RPMI7951 (cell line): Measurements from ENCODE around the gene LRRC53. TPM values are rescaled to one million over a fixed set of nuclear protein-coding genes. Genes with fewer than 3 reads are reported as not detected.
A peak's percentile ranks its signal among the peaks of the same experiment; 100 is the strongest.

ENCODE experiments used
- DNase-seq: peaks from one replicate; pipeline ENCODE4 v3.0.0-alpha.2; 2012; ENCODE audit warnings: low read depth
- total RNA-seq: library from RNA; depleted of rRNA; stranded (reverse); fragments of >200 nt; shearing (Covaris generic); gene quantifications from 2 replicates; pipeline ENCODE4 v1.2.3, GENCODE V29; 2014; rRNA removed

Gene LRRC53
- total RNA-seq: not detected in 2 replicates

DNA sequence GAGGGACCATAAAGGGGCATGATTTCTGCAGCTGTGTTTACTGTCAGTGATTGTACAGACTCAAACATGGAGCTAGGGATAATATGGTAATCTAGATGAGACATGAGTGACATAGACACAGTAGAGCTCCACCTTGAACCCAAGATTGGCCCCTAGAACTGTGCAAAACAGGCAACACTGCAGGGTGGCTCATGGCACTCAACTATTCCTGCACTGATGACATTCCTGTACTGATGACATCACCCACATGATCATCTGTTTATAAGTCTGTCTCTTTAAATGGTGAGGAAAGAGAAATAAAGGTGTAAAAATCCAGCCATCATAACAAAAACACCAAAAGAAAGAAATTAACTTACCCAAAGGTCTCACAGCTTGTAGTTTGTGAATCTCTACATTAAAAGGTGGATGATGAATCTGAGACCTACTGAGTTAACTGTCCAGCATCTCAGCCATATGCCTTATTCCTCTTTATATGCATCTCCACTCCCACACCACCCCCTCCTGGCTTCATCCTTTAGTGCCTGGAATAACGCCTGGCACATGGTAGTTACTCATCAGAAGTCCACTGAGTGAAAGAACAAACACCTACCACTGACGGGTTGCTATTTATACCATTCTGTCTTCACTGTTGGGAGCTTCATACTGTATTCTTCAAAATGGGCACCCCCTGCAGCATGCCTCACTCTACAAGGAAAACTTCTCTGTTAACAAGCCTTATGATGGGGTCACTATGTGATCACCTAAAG, at the start of gene LRRC53:
TSS of gene LRRC53 (minus strand) at position 442 of the 746 bp plus-strand sequence. CDS start 29,262 bp downstream, outside the sequence.
- DNase-seq: no peak

DNA sequence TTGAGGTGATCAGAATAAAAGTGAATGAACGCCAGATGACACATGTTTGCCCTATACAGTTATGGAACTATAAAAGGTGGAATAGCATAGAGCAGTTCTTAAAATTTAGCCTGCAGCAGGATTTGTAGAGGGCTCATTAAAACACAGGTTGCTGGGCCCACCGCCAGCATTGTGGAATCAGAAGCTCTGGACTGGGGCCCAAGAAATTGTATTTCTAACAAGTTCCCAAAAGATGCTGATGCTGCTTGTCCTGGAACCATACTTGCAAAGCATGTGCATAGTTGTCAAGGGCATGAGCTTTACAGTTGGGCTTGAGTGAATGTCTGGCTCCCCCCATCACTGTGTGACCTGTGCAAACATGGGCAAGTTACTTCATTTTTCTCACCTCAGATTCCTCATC, 37.5 kb upstream of the LRRC53 start:
- DNase-seq: no peak

DNA sequence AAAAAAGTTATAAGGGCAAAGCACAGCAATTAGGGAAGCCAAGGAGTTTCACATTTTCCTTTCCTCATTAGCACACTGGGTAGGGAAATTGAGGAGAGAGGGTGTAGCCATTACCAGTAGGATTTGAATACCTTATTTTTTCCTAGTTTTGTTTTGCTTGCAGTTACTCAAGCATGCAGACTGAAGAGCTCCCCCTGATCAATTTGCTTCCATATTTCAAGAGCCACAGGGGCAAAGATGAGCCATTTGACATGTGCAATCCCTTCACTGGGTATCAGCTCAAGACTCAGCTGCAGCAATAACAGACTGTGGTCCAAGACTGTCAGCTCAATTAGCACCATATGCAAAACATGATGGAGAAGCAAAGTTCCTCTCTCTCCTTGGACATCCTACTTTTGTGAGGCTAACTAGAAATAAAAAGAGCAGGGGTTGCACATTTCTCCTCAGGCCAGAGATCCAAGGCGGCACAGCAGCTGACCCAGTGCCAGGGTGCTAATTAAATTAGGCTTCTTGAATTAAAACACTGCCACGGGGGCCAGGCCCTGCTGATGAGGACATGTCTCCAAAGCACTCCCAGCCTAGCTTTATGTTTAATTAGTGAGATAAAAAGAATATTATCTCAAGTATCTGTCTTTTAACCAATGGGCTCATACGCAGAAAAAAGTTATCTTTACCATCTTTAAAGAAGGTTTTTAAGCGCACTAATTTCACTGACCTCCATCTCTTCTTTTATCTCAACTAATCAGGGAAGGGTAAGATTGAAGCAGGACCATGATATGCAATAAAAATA, 36.7 kb upstream of the LRRC53 start:
- DNase-seq: no peak

DNA sequence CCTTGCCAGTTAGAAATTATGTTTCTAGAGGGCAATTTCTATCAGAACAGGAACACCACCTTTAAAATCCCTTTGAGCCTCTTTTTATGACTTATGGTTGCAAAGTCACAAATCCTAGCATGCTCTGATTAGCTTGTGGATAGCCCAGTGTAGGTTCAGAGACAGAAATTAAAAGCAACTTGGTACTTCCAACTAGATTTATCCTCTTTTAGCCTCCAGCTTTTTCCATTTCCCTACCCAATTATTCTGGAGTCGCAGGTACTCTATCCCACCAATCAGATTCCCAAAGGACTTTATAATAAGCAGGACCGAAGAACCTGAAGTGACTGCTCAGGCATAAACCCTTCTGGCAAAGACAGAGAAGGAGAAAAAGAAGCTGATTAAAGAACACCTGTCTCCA, 33.4 kb upstream of the LRRC53 start:
- DNase-seq: no peak

DNA sequence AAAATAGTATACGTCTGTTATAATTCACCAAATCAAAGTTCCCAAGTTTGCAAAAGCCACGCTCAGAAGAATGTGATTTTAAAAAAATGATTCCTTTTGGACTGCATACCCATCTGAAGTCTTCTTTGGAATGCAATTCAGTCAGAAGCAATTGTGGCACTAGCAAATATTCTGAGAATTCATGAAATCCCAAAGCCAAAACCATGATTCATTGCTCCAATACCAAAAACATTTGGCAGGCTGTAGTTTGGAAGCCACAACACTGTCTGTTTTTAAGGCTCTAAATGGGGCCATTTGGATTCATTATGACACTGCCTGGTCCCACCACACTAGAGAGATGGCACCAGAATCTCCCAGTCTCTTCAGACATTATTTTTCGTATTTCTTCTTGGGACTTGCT, 21.8 kb upstream of the LRRC53 start:
- DNase-seq: peak; percentile 87

DNA sequence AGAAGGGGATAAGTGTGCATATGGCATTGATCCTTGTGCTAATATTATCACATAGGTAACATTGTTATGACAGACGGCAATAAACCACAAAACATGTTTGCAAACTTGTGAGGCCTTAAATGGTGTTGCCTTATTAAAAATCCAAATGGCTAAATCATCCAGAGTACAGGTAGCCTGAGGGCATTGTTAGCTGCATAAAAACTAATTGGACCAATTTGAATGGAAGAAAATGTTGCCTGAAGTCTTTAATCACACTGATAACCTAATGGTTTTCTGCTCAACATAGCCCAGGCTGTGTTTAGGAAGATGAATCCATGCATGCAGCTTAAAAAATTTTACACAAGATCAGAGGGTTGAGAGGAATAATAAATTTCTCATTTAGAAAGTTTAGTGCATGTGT, 19.4 kb upstream of the LRRC53 start:
- DNase-seq: no peak

- peak; percentile 39 for DNase-seq
These were observed 18.5 kb upstream of the LRRC53 start for GRCh38 chr1:74530892-74531291.

GRCh38 chr1:74528123-74528522, 15.7 kb upstream of the LRRC53 start:
- no peak for DNase-seq

DNA sequence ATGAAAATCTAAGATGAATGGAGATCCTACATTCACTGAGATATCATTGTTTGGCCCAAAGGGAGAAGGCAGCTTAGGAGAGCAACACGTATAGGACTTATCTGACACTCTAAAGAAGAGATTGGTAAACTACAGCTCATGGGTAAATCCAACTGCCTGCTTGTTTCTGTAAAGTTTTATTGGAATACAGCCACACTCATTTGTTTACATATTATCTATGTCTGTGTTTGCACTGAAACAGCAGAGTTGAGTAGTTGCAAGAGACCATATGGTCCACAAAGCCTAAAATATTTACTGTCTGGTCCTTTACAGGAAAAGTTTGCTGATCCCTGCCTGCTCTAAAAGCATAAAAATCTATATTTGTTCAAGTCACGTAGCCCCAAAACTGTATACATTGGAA, 14.3 kb upstream of the LRRC53 start:
- no peak for DNase-seq

GRCh38 chr1:74523873-74524480, 11.6 kb upstream of the LRRC53 start:
- no peak for DNase-seq

DNA sequence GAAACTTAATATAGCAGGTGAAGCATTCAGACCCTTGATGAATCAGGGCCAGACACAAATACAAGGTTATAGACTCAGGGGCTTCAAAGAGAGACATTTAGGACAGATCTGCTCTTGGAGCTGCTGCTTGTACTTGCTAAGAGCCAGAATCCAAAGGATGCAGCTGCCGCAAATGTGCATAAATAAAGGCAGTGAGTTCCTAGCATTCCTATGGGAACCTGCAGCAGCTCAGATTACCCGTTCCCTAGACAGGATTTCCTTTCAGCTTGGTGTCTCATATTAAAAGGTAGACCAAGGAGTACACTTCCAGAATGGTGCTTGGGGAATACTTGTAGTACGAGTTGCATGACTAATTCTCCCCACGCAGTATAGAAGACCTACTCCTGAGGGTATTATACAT, 9.7 kb upstream of the LRRC53 start:
- no peak for DNase-seq

DNA sequence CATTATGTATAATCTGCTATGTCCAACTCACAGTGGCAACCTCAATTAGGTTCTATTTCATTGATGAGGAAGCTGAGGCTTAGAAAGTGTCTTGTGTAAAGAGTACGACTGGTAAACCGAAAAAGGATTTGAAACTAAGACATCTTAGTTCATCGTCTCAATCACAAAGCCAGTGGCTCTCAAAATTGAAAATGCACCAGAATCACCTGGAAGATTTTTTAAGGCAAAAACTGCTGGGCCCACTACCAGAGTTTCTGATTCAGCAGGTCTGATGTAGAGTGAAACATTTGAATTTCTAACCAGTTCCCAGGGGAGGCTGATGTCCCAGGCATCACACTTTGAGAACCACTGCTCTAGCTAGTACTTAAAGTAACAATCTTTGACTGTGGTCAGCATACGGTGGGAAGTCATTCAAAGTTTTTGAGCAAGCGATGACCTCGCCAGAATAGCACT, 5.2 kb upstream of the LRRC53 start:
- DNase-seq: no peak

GRCh38 chr1:74513411-74514300, 1.2 kb upstream of the LRRC53 start:
- DNase-seq: peak; percentile 22

GRCh38 chr1:74508449-74508848, 4.0 kb downstream of the LRRC53 start:
- no peak for DNase-seq

DNA sequence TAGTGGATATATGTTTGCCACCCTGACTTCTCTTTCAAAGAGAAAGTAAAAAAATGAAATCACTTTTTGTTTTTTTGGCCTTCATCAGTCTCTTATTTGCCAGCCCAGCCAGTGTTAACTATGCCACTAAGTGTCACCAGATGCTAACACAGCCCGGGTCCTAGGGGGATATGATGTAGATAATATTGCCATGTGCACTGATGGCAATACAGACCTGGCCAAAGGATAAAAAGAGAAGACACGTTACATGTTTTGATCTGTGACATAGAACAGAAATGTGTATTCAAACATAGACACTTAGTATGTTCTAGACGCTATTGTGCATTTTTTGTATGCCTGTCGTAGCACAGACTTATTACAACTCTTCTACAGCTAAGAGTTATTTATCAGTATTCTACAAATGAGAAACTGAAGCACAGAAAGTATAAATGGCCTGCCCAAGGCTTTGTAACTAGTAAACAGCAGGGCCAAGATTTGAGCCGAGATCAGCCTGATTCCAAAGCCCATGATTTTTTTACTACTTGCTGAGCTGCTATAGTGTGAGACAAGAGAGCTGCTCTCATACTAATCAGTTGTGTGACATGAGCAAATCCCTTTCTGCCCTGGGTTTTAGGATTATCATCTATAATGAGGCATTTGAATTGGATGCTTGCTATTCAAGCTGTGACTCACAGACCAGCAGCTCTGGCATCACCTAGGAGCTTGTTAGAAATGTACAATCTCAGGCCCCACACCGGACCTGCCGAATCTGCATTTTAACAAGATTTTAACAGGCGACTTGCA, 6.3 kb downstream of the LRRC53 start:
- no peak for DNase-seq

DNA sequence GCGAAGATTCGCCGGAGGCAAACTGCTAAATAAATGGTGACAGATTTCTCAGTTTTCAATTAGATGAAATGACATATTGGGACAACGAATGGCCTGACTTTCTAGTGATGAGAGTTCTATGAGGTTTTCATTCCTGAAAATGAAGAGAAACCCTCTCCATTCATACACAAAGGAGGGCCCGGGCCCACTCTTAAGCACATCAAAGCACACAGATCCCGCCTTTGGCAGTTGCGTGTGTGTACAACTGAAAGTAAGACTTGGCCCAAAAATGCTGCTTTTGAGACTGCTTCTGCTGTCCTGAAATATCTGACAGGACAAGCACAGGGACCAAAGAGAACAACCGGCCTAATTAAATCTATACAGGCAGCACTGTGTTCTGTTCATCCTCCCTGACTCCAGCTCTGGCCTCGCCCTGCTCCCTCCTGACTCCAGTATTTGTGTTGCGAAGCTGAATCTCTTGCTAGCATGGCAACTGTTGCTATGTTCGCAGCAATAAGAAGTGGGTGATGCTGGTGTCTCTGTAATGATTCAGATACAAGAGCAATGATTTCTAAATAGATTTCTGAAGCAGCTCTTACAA, 7.4 kb downstream of the LRRC53 start:
- peak; percentile 59 for DNase-seq

GRCh38 chr1:74504125-74504932, 8.1 kb downstream of the LRRC53 start:
- DNase-seq: peak; percentile 61

DNA sequence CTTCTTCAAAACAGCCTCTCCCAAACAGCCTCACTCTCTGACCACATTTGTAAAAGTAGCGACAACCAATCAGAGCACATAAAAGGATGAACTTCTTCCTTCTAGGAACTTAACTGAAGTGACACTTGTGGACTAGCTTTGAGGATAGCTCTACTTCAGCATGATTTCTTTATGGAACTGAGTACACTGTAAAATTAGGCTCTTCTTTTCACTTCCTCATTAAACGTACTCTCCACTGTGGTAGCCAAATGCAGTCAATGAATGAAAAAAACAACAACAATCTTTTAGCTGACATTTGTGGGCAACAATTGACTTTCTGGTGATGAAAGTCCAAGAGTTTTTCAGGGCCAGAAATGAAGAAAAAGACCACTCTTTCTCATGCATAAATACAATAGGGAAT, 9.6 kb downstream of the LRRC53 start:
- DNase-seq: no peak

DNA sequence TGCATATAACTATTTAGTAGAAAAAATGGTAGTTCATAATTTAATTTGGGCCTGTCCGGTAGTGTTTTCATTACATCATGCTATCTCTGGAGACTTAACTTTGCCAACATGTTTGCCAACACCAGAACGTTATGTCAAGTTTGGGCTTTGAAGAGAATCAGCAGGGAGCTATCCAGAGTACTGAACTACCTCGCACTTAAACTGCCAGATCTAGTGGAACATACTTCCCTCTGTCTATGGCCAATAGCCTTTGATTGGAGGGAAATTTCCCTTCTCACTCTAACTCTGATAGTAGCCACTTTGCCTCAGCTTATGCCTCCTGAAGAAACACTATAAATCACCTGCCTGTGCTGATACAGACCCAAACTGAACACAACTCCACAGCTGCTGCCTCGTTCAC, 10.0 kb downstream of the LRRC53 start:
- DNase-seq: peak; percentile 61

- no peak for DNase-seq
These were observed 13.5 kb downstream of the LRRC53 start for GRCh38 chr1:74498901-74499300.
